ENCODE results near the gene RAD54L.

DNA sequence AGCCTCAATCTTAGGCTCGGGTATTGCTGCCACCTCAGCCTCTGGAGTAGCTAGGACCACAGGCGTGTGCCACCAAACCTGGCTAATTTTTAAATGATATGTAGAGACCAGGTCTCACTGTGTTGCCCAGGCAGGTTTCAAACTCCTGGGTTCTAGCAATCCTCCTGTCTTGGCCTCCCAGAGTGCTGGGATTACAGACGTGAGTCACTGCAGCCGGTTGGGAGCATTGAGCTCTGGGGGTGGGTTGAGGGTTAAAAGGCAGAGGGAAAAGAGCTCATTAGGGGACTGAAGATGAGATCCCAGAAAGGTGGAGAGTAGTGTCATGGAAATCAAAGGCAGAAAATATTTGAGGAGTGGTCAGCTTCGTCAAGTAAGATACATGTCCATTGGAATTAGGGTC, 7.1 kb downstream of the RAD54L start:
- TF ChIP-seq, protein P1, sequence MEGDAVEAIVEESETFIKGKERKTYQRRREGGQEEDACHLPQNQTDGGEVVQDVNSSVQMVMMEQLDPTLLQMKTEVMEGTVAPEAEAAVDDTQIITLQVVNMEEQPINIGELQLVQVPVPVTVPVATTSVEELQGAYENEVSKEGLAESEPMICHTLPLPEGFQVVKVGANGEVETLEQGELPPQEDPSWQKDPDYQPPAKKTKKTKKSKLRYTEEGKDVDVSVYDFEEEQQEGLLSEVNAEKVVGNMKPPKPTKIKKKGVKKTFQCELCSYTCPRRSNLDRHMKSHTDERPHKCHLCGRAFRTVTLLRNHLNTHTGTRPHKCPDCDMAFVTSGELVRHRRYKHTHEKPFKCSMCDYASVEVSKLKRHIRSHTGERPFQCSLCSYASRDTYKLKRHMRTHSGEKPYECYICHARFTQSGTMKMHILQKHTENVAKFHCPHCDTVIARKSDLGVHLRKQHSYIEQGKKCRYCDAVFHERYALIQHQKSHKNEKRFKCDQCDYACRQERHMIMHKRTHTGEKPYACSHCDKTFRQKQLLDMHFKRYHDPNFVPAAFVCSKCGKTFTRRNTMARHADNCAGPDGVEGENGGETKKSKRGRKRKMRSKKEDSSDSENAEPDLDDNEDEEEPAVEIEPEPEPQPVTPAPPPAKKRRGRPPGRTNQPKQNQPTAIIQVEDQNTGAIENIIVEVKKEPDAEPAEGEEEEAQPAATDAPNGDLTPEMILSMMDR (IDR thresholded peaks at IDR 0.05; ENCODE audit: low read depth, low read length, missing input control): no peak
- TF ChIP-seq, protein P2, sequence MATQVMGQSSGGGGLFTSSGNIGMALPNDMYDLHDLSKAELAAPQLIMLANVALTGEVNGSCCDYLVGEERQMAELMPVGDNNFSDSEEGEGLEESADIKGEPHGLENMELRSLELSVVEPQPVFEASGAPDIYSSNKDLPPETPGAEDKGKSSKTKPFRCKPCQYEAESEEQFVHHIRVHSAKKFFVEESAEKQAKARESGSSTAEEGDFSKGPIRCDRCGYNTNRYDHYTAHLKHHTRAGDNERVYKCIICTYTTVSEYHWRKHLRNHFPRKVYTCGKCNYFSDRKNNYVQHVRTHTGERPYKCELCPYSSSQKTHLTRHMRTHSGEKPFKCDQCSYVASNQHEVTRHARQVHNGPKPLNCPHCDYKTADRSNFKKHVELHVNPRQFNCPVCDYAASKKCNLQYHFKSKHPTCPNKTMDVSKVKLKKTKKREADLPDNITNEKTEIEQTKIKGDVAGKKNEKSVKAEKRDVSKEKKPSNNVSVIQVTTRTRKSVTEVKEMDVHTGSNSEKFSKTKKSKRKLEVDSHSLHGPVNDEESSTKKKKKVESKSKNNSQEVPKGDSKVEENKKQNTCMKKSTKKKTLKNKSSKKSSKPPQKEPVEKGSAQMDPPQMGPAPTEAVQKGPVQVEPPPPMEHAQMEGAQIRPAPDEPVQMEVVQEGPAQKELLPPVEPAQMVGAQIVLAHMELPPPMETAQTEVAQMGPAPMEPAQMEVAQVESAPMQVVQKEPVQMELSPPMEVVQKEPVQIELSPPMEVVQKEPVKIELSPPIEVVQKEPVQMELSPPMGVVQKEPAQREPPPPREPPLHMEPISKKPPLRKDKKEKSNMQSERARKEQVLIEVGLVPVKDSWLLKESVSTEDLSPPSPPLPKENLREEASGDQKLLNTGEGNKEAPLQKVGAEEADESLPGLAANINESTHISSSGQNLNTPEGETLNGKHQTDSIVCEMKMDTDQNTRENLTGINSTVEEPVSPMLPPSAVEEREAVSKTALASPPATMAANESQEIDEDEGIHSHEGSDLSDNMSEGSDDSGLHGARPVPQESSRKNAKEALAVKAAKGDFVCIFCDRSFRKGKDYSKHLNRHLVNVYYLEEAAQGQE (IDR thresholded peaks at IDR 0.05): no peak
- TF ChIP-seq RAD21 (IDR thresholded peaks at IDR 0.05) (no peak), YY1 (IDR thresholded peaks at IDR 0.05) (no peak), GABPA (IDR thresholded peaks at IDR 0.05 in 1 of 2, conservative IDR thresholded peaks at IDR 0.05 in 1 of 2) (no peak), NR2F2 (IDR thresholded peaks at IDR 0.05) (no peak), EGR1 (IDR thresholded peaks at IDR 0.05; ENCODE audit: low read depth in 2 of 2) (no peak)
- TF ChIP-seq, protein P3, sequence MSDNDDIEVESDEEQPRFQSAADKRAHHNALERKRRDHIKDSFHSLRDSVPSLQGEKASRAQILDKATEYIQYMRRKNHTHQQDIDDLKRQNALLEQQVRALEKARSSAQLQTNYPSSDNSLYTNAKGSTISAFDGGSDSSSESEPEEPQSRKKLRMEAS (IDR thresholded peaks at IDR 0.05): no peak
